K562 (cell line): ENCODE data around the gene PLEKHA8. TPM values are rescaled to one million over a fixed set of nuclear protein-coding genes. Genes with fewer than 3 reads are reported as not detected.

Source experiments
- ATAC-seq: fragments of 200-7000 bp; cut with Tn5 transposase; 3 replicates; pipeline ENCODE4 v1.9.1; 2020; ENCODE audit warnings: moderate library complexity
- BruUV-seq: library from RNA; stranded (reverse); fragments of 400-500 nt; replicated peaks from 2 replicates; lab custom pipeline; 2021; lab: Mats Ljungman, UMichigan
- CTCF ChIA-PET: fragments of 300-600 bp; formaldehyde crosslinking; extraction: SDS; loops from one replicate; lab custom pipeline; 2021; ENCODE audit warnings: low intra/inter-chr PET ratio; lab: Yijun Ruan, JAX
- POLR2A ChIA-PET: fragments of 300-600, 350-650 bp; sonication (Branson Sonifier 250); formaldehyde crosslinking; extraction: SDS; loops from one replicate; lab custom pipeline; 2021; ENCODE audit warnings: antibody characterized with exemption, inconsistent platforms; lab: Yijun Ruan, JAX
- DNase-seq, 4 experiments: peaks; one replicate each; pipeline versions ENCODE4 v3.0.0 to v3.0.0-alpha.2; 2011 to 2018; ENCODE audit warnings: low spot score in 3 of 4, mixed read lengths in 3 of 4; ENCODE audit errors: extremely low read depth in 1 of 4
- FAIRE-seq: peaks from 2 replicates; lab custom pipeline; 2011; peaks lifted over from hg19 to GRCh38; lab: Jason Lieb, UNC
- H2AFZ ChIP-seq: 2 replicates; pipeline ENCODE4 v1.6.0; 2011; ENCODE audit warnings: low read depth, low read length, control low read depth, inconsistent platforms
- H3K27ac ChIP-seq: fragments of 200-600 bp; 3 replicates; pipeline ENCODE4 v1.8.0; 2011; ENCODE audit warnings: low read depth, mild to moderate bottlenecking, control low read depth, inconsistent platforms, low read length, moderate library complexity, mixed read lengths; ENCODE audit errors: extremely low read depth
- H3K27me3 ChIP-seq, 2 experiments: fragments of 300-600 bp in 1 of 2; 2 replicates in 1 of 2; 3 replicates in 1 of 2; pipeline versions ENCODE4 v1.6.0 to v1.8.0; 2011; ENCODE audit warnings: inconsistent platforms in 2 of 2, low read length in 2 of 2, mild to moderate bottlenecking in 1 of 2, mixed read lengths in 1 of 2, moderate library complexity in 1 of 2; ENCODE audit not compliant: control insufficient read depth in 2 of 2, insufficient read depth in 2 of 2
- H3K36me3 ChIP-seq: fragments of 300-600 bp; 3 replicates; pipeline ENCODE4 v1.8.0; 2011; ENCODE audit warnings: mild to moderate bottlenecking, low read length, inconsistent platforms; ENCODE audit not compliant: control insufficient read depth, insufficient read depth
- H3K4me1 ChIP-seq, 2 experiments: fragments of 200-600 bp in 1 of 2; replicated peaks in 1 of 2; 2 replicates in 1 of 2; 3 replicates in 1 of 2; pipeline versions ENCODE4 v1.5.1 to v1.8.0; 2011; ENCODE audit warnings: inconsistent platforms in 2 of 2, low read length in 2 of 2, mild to moderate bottlenecking in 1 of 2, mixed read lengths in 1 of 2, moderate library complexity in 1 of 2; ENCODE audit not compliant: control insufficient read depth in 2 of 2, insufficient read depth in 2 of 2
- H3K4me2 ChIP-seq: 2 replicates; pipeline ENCODE4 v1.6.1; 2011; ENCODE audit warnings: low read length, control low read depth, inconsistent platforms, mixed read lengths; ENCODE audit not compliant: insufficient read depth
- H3K4me3 ChIP-seq: fragments of 200-600 bp; sonication (generic), shearing (Covaris generic); 2 replicates; pipeline ENCODE4 v1.5.1; 2016; ENCODE audit warnings: control low read depth, inconsistent platforms
- H3K79me2 ChIP-seq: fragments of 200-600 bp; 3 replicates; pipeline ENCODE4 v1.8.0; 2011; ENCODE audit warnings: low read length, inconsistent platforms; ENCODE audit not compliant: control insufficient read depth, insufficient read depth
- H3K9ac ChIP-seq, 2 experiments: 2 replicates each; pipeline versions ENCODE4 v1.6.0 to v1.6.1; 2011; ENCODE audit warnings: low read depth in 2 of 2, low read length in 2 of 2, control low read depth in 1 of 2, inconsistent platforms in 1 of 2, mild to moderate bottlenecking in 1 of 2, mixed read lengths in 1 of 2; ENCODE audit not compliant: insufficient read depth in 1 of 2
- H3K9me1 ChIP-seq: one replicate; pipeline ENCODE4 v1.6.0; 2011; ENCODE audit warnings: inconsistent platforms, mild to moderate bottlenecking, low read length, moderate library complexity; ENCODE audit not compliant: control insufficient read depth, insufficient read depth
- H3K9me3 ChIP-seq: replicated peaks from 2 replicates; pipeline ENCODE4 v1.5.1; 2011; ENCODE audit warnings: low read depth, low read length, inconsistent platforms; ENCODE audit not compliant: control insufficient read depth, insufficient read depth
- H4K20me1 ChIP-seq: replicated peaks from 2 replicates; pipeline ENCODE4 v1.6.1; 2011; ENCODE audit warnings: low read length, inconsistent platforms, mixed read lengths; ENCODE audit not compliant: control insufficient read depth, insufficient read depth
- BCOR ChIP-seq: fragments of 450-650 bp; IDR thresholded peaks from 2 replicates; pipeline ENCODE4 v1.6.1; 2016
- E2F4 ChIP-seq: sonication (generic); formaldehyde crosslinking; IDR thresholded peaks from 2 replicates; pipeline ENCODE4 v1.8.0; 2022; ENCODE audit warnings: mild to moderate bottlenecking, low read depth, missing genetic modification reagents
- ETV6 ChIP-seq, 3 experiments: fragments of 150-350 bp in 1 of 3; sonication (generic) in 1 of 3; formaldehyde crosslinking in 1 of 3; IDR thresholded peaks; 2 replicates each; pipeline versions ENCODE4 v1.6.1 to v1.8.0; 2014 to 2022; ENCODE audit warnings: borderline replicate concordance in 2 of 3, low read depth in 2 of 3, antibody characterized with exemption in 1 of 3, low read length in 1 of 3, mild to moderate bottlenecking in 1 of 3, missing genetic modification reagents in 1 of 3
- HES1 ChIP-seq: fragments of 450-650 bp; IDR thresholded peaks from 2 replicates; pipeline ENCODE4 v1.6.1; 2016; ENCODE audit warnings: low read depth, mild to moderate bottlenecking, moderate library complexity
- HNRNPK ChIP-seq: fragments of 200-400 bp; formaldehyde crosslinking; IDR thresholded peaks from one replicate; pipeline ENCODE4 v1.6.1; 2018; ENCODE audit warnings: mild to moderate bottlenecking, low read depth, low read length; ENCODE audit not compliant: poor library complexity, severe bottlenecking
- ID3 ChIP-seq, 2 experiments: fragments of 250-450 bp in 1 of 2; fragments of 450-650 bp in 1 of 2; sonication (Bioruptor Pico) in 1 of 2; IDR thresholded peaks; 2 replicates each; pipeline versions ENCODE4 v1.6.1 to v1.8.0; 2016 to 2021; ENCODE audit warnings: mild to moderate bottlenecking in 2 of 2, moderate library complexity in 2 of 2, missing compliant biosample characterization in 1 of 2, missing genetic modification characterization in 1 of 2
- MNT ChIP-seq, 2 experiments: fragments of 450-650 bp; conservative IDR thresholded peaks; 2 replicates each; pipeline ENCODE4 v1.6.1; 2017; ENCODE audit warnings: mild to moderate bottlenecking in 2 of 2, moderate library complexity in 2 of 2
- NFE2 ChIP-seq: IDR thresholded peaks from 2 replicates; pipeline ENCODE4 v1.6.1; 2014; ENCODE audit warnings: antibody characterized with exemption, low read depth
- NR1H2 ChIP-seq: sonication (generic); formaldehyde crosslinking; IDR thresholded peaks from 2 replicates; pipeline ENCODE4 v1.4.0; 2020; ENCODE audit warnings: mild to moderate bottlenecking, missing genetic modification reagents
- RB1 ChIP-seq: fragments of 450-650 bp; IDR thresholded peaks from 2 replicates; pipeline ENCODE4 v1.6.1; 2017; ENCODE audit warnings: low read depth, mild to moderate bottlenecking
- ZBED1 ChIP-seq: IDR thresholded peaks from 2 replicates; pipeline ENCODE4 v1.6.1; 2014
- ZNF253 ChIP-seq: fragments of 250-450 bp; sonication (Bioruptor Pico); conservative IDR thresholded peaks from 2 replicates; pipeline ENCODE4 v1.6.1; 2021; ENCODE audit warnings: mild to moderate bottlenecking
- ZNF586 ChIP-seq: fragments of 450-650 bp; formaldehyde crosslinking; conservative IDR thresholded peaks from 2 replicates; pipeline ENCODE4 v1.4.0; 2020; ENCODE audit warnings: mild to moderate bottlenecking, moderate library complexity
- ZNF655 ChIP-seq: fragments of 250-450 bp; sonication (Bioruptor Pico); IDR thresholded peaks from 2 replicates; pipeline ENCODE4 v1.5.0; 2021
- ZZZ3 ChIP-seq: fragments of 450-650 bp; IDR thresholded peaks from 2 replicates; pipeline ENCODE4 v1.6.1; 2016; ENCODE audit warnings: antibody characterized with exemption, mild to moderate bottlenecking, moderate library complexity
- WGBS: fragments of 100-300 bp; shearing (Covaris generic); methylation state at CpG from one replicate; pipeline ENCODE4 v1.1.6; 2016; ENCODE audit warnings: low coverage, mixed read lengths; ENCODE audit not compliant: insufficient coverage; ENCODE audit errors: missing lambda C conversion rate; 5-methylcytosine and 5-hydroxymethylcytosine counted together
- in situ Hi-C: fragments of 300-500 bp; cut with MboI; formaldehyde crosslinking; loops from 4 replicates; pipeline ENCODE4 v1.15.0; 2018; ENCODE audit warnings: inconsistent platforms, mixed read lengths
- intact Hi-C: fragments of 100-400 bp; cut with micrococcal nuclease; formaldehyde crosslinking; loops from 2 replicates; pipeline ENCODE4 v1.14.2; 2022
- polyA plus RNA-seq, 8 experiments: library from polyadenylated mRNA; depleted of rRNA in 4 of 8; stranded (reverse) in 5 of 8; unstranded in 3 of 8; fragments of >200 nt; fragmentation: Nextera tagmentation in 2 of 8; fragmentation: Illumina TruSeq in 1 of 8; extraction: Ambion mirVana in 2 of 8; extraction: Trizol in 1 of 8; gene quantifications; 2 replicates each; pipeline versions ENCODE4 v1.2.1 to v1.2.3, GENCODE V29; 2011 to 2014; ENCODE audit warnings: inconsistent platforms in 1 of 8, missing spikeins in 1 of 8
- total RNA-seq, 7 experiments: library from RNA; depleted of rRNA in 6 of 7; stranded (reverse); fragments of >200 nt in 6 of 7; fragmentation: Illumina TruSeq in 2 of 7; extraction: Trizol in 2 of 7; gene quantifications; 2 replicates each; pipeline versions ENCODE4 v1.2.1 to v1.2.3, GENCODE V29; 2011 to 2021; ENCODE audit warnings: low replicate concordance in 1 of 7

Gene PLEKHA8
- total and polyA plus RNA-seq, 9 of the 15 experiments (the other 6 are each of a cell fraction or from before 2014, with no cell fraction given) = 3.2 to 16.3 (median 11.8) TPM

GRCh38 chr7:30003098-30003497 lies 25.1 kb upstream of the PLEKHA8 start (continued):
- TF ChIP-seq E2F4 (CRISPR knock-in tag) (no peak), HNRNPK (no peak), RB1 (no peak), ZBED1 (no peak), ZNF655 (CRISPR knock-in tag) (no peak), MNT (conservative IDR thresholded peaks at IDR 0.05) (no peak)
- TF ChIP-seq, all 486 proteins: peak for 0

- FAIRE-seq = no peak
- Histone ChIP-seq H3K79me2 (no peaks in the 10 kb centered on the region), H3K4me3 (no peak overlapping the region), H2AFZ (no peak overlapping the region), H3K9ac (no peak overlapping the region), H3K36me3 (no peaks in the 10 kb centered on the region), H3K27ac (no peak overlapping the region), H3K9me1 (no peaks in the 10 kb centered on the region), H3K4me1 (no peaks in the 10 kb centered on the region), H4K20me1 (no peaks in the 10 kb centered on the region), H3K9me3 (no peaks in the 10 kb centered on the region), H3K27me3 (no peaks in the 10 kb centered on the region), H3K4me2 (no peak overlapping the region)
- intact Hi-C loops = no loop called here
- POLR2A ChIA-PET = no interaction called here
- CTCF ChIA-PET = no interaction called here
- no TSS peak for BruUV-seq
- in situ Hi-C loops = no loop called here
- ATAC-seq = no peak
- 10% methylated on average over 3 of the region's 3 CpGs for WGBS
- DNase-seq = no peak
- TF ChIP-seq NR1H2 (CRISPR knock-in tag) (no peak), ZNF253 (CRISPR knock-in tag) (no peak), ID3 (CRISPR knock-in tag; IDR thresholded peaks at IDR 0.05) (no peak), ID3 (tag; IDR thresholded peaks at IDR 0.05) (no peak), HES1 (no peak), ZNF586 (CRISPR knock-in tag) (no peak), BCOR (no peak), NFE2 (no peak), ETV6 (IDR thresholded peaks at IDR 0.05; ENCODE audit: borderline replicate concordance in 1 of 2, low read depth in 2 of 2, low read length in 1 of 2) (no peak), ETV6 (CRISPR knock-in tag; IDR thresholded peaks at IDR 0.05; ENCODE audit: borderline replicate concordance) (no peak), ZZZ3 (no peak)
Observed at GRCh38 chr7:30005464-30005863, 22.7 kb upstream of the PLEKHA8 start.
